ENCODE data around the gene SIGLEC1.

The SIGLEC1 gene

GRCh38 chr20:3706774-3707507 lies 5.5 kb downstream of the SIGLEC1 start:
- no peaks in the 10 kb centered on the region for H3K36me3 ChIP-seq (replicated peaks)
- H3K4me1 ChIP-seq, result no peaks in the 10 kb centered on the region
- H3K9me3 ChIP-seq, result no peaks in the 10 kb centered on the region
- in situ Hi-C loops (cut with MboI; ENCODE audit: low sequenced_read_pairs), result loop anchor here (10.0 kb wide), 1 partner anchor 142 kb away; no protein-coding TSS in a partner anchor
- no peak for DNase-seq (ENCODE audit: low spot score in 2 of 2)
- no peaks in the 10 kb centered on the region for H3K27me3 ChIP-seq (ENCODE audit: low read depth)
- H3K4me3 ChIP-seq, result no peak overlapping the region

GRCh38 chr20:3705970-3706739 lies 6.2 kb downstream of the SIGLEC1 start:
- H3K27me3 ChIP-seq (ENCODE audit: low read depth), result no peaks in the 10 kb centered on the region
- in situ Hi-C loops (cut with MboI; ENCODE audit: low sequenced_read_pairs), result loop anchor here (10.0 kb wide), 1 partner anchor 141 kb away; no protein-coding TSS in a partner anchor
- H3K9me3 ChIP-seq, result no peaks in the 10 kb centered on the region
- H3K4me3 ChIP-seq, result no peak overlapping the region
- H3K36me3 ChIP-seq (replicated peaks), result no peaks in the 10 kb centered on the region
- no peaks in the 10 kb centered on the region for H3K4me1 ChIP-seq
- DNase-seq (ENCODE audit: low spot score in 2 of 2), result no peak

GRCh38 chr20:3705491-3705969 lies 6.9 kb downstream of the SIGLEC1 start:
- in situ Hi-C loops (cut with MboI; ENCODE audit: low sequenced_read_pairs), result loop anchor here (10.0 kb wide), 1 partner anchor 141 kb away; no protein-coding TSS in a partner anchor
- no peaks in the 10 kb centered on the region for H3K4me1 ChIP-seq

GRCh38 chr20:3704087-3704486 lies 8.3 kb downstream of the SIGLEC1 start:
- H3K36me3 ChIP-seq (replicated peaks), result no peaks in the 10 kb centered on the region
- no peaks in the 10 kb centered on the region for H3K9me3 ChIP-seq
- no peak for DNase-seq (ENCODE audit: low spot score in 2 of 2)
- in situ Hi-C loops (cut with MboI; ENCODE audit: low sequenced_read_pairs), result loop anchor here (10.0 kb wide), 1 partner anchor 139 kb away; no protein-coding TSS in a partner anchor
- H3K4me1 ChIP-seq, result no peaks in the 10 kb centered on the region
- no peak overlapping the region for H3K4me3 ChIP-seq
- H3K27me3 ChIP-seq (ENCODE audit: low read depth), result no peaks in the 10 kb centered on the region

More at GRCh38 chr20:3705491-3705969, 6.9 kb downstream of the SIGLEC1 start:
- no peak overlapping the region for H3K4me3 ChIP-seq
- H3K27me3 ChIP-seq (ENCODE audit: low read depth), result no peaks in the 10 kb centered on the region
- no peaks in the 10 kb centered on the region for H3K9me3 ChIP-seq
- no peaks in the 10 kb centered on the region for H3K36me3 ChIP-seq (replicated peaks)
- DNase-seq (ENCODE audit: low spot score in 2 of 2), result no peak

GRCh38 chr20:3702611-3703391 lies 9.6 kb downstream of the SIGLEC1 start:
- no peaks in the 10 kb centered on the region for H3K27me3 ChIP-seq (ENCODE audit: low read depth)
- no peaks in the 10 kb centered on the region for H3K36me3 ChIP-seq (replicated peaks)
- in situ Hi-C loops (cut with MboI; ENCODE audit: low sequenced_read_pairs), result loop anchor here (10.0 kb wide), 1 partner anchor 138 kb away; no protein-coding TSS in a partner anchor
- no peaks in the 10 kb centered on the region for H3K4me1 ChIP-seq
- H3K9me3 ChIP-seq, result no peaks in the 10 kb centered on the region
- no peak for DNase-seq (ENCODE audit: low spot score in 2 of 2)
- no peak overlapping the region for H3K4me3 ChIP-seq

- no peaks in the 10 kb centered on the region; the same call in 1 of the 2 replicates for H3K9me3 ChIP-seq
- no peak overlapping the region for H3K4me3 ChIP-seq
- H3K27me3 ChIP-seq (ENCODE audit: low read depth), result no peaks in the 10 kb centered on the region
- DNase-seq (ENCODE audit: low spot score in 2 of 2), result no peak
- no peaks in the 10 kb centered on the region for H3K36me3 ChIP-seq (replicated peaks)
- in situ Hi-C loops (cut with MboI; ENCODE audit: low sequenced_read_pairs), result loop anchor here (10.0 kb wide), 1 partner anchor 137 kb away; no protein-coding TSS in a partner anchor
- no peaks in the 10 kb centered on the region for H3K4me1 ChIP-seq
Measured at GRCh38 chr20:3701061-3701998, 11.1 kb downstream of the SIGLEC1 start.

GRCh38 chr20:3699037-3699436 lies 13.4 kb downstream of the SIGLEC1 start:
- Histone ChIP-seq H3K4me1 (no peaks in the 10 kb centered on the region), H3K4me3 (no peak overlapping the region), H3K36me3 (replicated peaks) (no peaks in the 10 kb centered on the region), H3K9me3 (no peaks in the 10 kb centered on the region; the same call in 1 of the 2 replicates), H3K27me3 (ENCODE audit: low read depth) (no peaks in the 10 kb centered on the region)
- in situ Hi-C loops (cut with MboI; ENCODE audit: low sequenced_read_pairs), result no loop called here
- no peak for DNase-seq (ENCODE audit: low spot score in 2 of 2)

- in situ Hi-C loops (cut with MboI; ENCODE audit: low sequenced_read_pairs), result no loop called here
Measured at GRCh38 chr20:3698591-3699001, 13.8 kb downstream of the SIGLEC1 start.

GRCh38 chr20:3697588-3698305 lies 14.7 kb downstream of the SIGLEC1 start:
- Histone ChIP-seq H3K36me3 (replicated peaks) (no peaks in the 10 kb centered on the region), H3K9me3 (no peaks in the 10 kb centered on the region; the same call in 1 of the 2 replicates), H3K27me3 (ENCODE audit: low read depth) (no peaks in the 10 kb centered on the region), H3K4me1 (no peaks in the 10 kb centered on the region), H3K4me3 (no peak overlapping the region)
- DNase-seq (ENCODE audit: low spot score in 2 of 2), result no peak
- in situ Hi-C loops (cut with MboI; ENCODE audit: low sequenced_read_pairs), result no loop called here

More at GRCh38 chr20:3698591-3699001, 13.8 kb downstream of the SIGLEC1 start:
- Histone ChIP-seq H3K4me3 (no peak overlapping the region), H3K9me3 (no peaks in the 10 kb centered on the region; the same call in 1 of the 2 replicates), H3K4me1 (no peaks in the 10 kb centered on the region), H3K27me3 (ENCODE audit: low read depth) (no peaks in the 10 kb centered on the region), H3K36me3 (replicated peaks) (no peaks in the 10 kb centered on the region)
- DNase-seq (ENCODE audit: low spot score in 2 of 2), result no peak

- H3K4me1 ChIP-seq, result no peaks in the 10 kb centered on the region
- no peaks in the 10 kb centered on the region; the same call in 1 of the 2 replicates for H3K9me3 ChIP-seq
- no peaks in the 10 kb centered on the region for H3K36me3 ChIP-seq (replicated peaks)
- in situ Hi-C loops (cut with MboI; ENCODE audit: low sequenced_read_pairs), result no loop called here
- H3K4me3 ChIP-seq, result no peak overlapping the region
- no peaks in the 10 kb centered on the region for H3K27me3 ChIP-seq (ENCODE audit: low read depth)
- no peak for DNase-seq (ENCODE audit: low spot score in 2 of 2)
Measured at GRCh38 chr20:3696745-3697587, 15.4 kb downstream of the SIGLEC1 start.

GRCh38 chr20:3696200-3696599 lies 16.2 kb downstream of the SIGLEC1 start:
- in situ Hi-C loops (cut with MboI; ENCODE audit: low sequenced_read_pairs), result no loop called here
- H3K27me3 ChIP-seq (ENCODE audit: low read depth), result no peaks in the 10 kb centered on the region

More at GRCh38 chr20:3696200-3696599, 16.2 kb downstream of the SIGLEC1 start:
- no peaks in the 10 kb centered on the region for H3K4me1 ChIP-seq
- H3K4me3 ChIP-seq, result no peak overlapping the region
- no peaks in the 10 kb centered on the region; the same call in 1 of the 2 replicates for H3K9me3 ChIP-seq
- no peak for DNase-seq (ENCODE audit: low spot score in 2 of 2)
- H3K36me3 ChIP-seq (replicated peaks), result no peaks in the 10 kb centered on the region

Data from HAP-1 (cell line).